ENCODE data around the gene CDC42SE2. TPM values are rescaled to one million over a fixed set of nuclear protein-coding genes. Genes with fewer than 3 reads are reported as not detected.

The CDC42SE2 gene
- total RNA-seq, 1 donor from 2014 or later, result 12.8 TPM

DNA sequence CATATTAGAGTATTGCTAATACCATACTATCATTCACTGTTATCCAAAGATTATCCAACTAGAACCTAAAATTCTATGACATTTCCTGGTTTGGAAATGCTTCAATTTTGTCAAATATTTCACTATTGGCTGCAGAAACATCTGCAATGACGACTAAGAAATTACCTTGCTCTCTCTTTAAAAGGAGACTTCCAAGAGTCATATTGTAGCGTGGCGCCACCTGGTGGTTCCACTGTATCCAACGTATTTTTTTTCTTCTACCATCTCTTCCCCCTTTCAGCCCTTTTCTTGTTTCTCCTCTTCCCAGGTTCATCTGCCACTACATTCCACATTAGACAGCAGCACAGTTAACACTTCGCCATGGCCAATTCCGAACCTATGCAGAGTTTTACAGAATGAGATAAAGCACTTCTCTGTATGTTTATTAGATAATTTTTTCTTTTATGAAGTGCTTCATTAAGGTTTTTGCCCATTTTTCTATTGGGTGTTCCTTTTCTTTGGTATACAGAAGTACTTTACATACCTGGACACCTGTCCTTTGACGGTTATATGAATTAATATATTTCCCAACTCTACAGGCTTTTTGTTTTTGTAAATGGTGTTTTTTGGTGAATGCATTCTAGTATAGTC lies 153.5 kb downstream of the CDC42SE2 start:
- no peaks in the 10 kb centered on the region for H3K27me3 ChIP-seq
- intact Hi-C loops (cut with DNase I), result loop anchor here (2.0 to 5.0 kb wide), 3 partner anchors 155 to 1515 kb away; partner anchors contain the start of genes CDC42SE2, CHSY3 and HINT1
- H3K4me3 ChIP-seq, result no peak overlapping the region
- no peak overlapping the region for H3K27ac ChIP-seq
- DNase-seq (ENCODE audit: low spot score in 2 of 2), result peak in 1 of 2 donors; percentile 79
- H3K4me1 ChIP-seq, result peaks cover 0 to 4% of the 10 kb centered on the region in 2 donors
- no peaks in the 10 kb centered on the region for H3K9me3 ChIP-seq
- H3K36me3 ChIP-seq, result peaks cover 0 to 2% of the 10 kb centered on the region in 2 donors
- TF ChIP-seq, protein P1, sequence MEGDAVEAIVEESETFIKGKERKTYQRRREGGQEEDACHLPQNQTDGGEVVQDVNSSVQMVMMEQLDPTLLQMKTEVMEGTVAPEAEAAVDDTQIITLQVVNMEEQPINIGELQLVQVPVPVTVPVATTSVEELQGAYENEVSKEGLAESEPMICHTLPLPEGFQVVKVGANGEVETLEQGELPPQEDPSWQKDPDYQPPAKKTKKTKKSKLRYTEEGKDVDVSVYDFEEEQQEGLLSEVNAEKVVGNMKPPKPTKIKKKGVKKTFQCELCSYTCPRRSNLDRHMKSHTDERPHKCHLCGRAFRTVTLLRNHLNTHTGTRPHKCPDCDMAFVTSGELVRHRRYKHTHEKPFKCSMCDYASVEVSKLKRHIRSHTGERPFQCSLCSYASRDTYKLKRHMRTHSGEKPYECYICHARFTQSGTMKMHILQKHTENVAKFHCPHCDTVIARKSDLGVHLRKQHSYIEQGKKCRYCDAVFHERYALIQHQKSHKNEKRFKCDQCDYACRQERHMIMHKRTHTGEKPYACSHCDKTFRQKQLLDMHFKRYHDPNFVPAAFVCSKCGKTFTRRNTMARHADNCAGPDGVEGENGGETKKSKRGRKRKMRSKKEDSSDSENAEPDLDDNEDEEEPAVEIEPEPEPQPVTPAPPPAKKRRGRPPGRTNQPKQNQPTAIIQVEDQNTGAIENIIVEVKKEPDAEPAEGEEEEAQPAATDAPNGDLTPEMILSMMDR (IDR thresholded peaks at IDR 0.05), result peak; percentile 56 to 85 (median 81)

DNA sequence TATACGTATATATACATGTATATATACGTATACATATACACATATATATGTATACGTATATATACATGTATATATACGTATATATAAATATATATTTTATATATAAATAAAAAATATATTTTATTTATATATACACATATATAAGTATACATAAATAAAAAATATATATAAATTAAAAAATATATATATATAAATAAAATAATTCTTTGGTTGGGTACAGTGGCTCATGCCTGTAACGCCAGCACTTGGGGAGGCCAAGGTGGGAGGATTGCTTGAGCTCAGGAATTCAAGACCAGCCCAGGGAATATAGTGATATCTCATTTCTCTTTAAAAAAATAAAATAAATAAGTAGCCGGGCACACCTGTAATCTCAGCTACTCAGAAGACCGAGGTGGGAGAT lies 155.0 kb downstream of the CDC42SE2 start:
- H3K27ac ChIP-seq, result no peak overlapping the region
- H3K4me1 ChIP-seq, result peaks cover 0 to 4% of the 10 kb centered on the region in 2 donors
- DNase-seq (ENCODE audit: low spot score in 2 of 2), result no peak
- intact Hi-C loops (cut with DNase I), result loop anchor here (5.0 kb wide), 2 partner anchors 157 to 1517 kb away; partner anchors contain the start of genes CDC42SE2 and CHSY3
- H3K4me3 ChIP-seq, result no peak overlapping the region
- no peaks in the 10 kb centered on the region for H3K27me3 ChIP-seq
- H3K9me3 ChIP-seq, result no peaks in the 10 kb centered on the region
- peaks cover 2 to 8% of the 10 kb centered on the region in 2 donors for H3K36me3 ChIP-seq
- TF ChIP-seq, protein P1 (IDR thresholded peaks at IDR 0.05), result no peak

DNA sequence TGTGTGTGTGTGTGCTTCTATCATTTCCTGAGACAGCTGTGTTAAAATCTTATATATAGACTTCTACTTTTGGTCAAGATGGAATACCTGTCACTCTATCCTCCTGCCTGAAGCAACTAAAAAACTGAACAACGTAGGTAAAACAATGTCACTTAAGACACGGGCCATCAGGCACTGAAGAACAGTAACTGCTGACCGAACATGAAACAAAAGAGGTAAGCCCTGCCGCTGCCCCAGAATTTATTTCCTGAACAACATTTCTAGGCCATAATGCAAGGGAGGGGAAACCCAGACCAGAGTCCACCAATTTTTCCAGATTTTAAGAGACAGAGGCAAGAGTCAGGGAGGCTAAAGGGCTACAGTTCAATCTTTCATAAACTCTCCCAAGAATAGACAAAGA lies 156.0 kb downstream of the CDC42SE2 start:
- H3K4me1 ChIP-seq, result peaks cover 0 to 4% of the 10 kb centered on the region in 2 donors
- no peak overlapping the region for H3K4me3 ChIP-seq
- H3K36me3 ChIP-seq, result peaks cover 2 to 14% of the 10 kb centered on the region in 2 donors
- intact Hi-C loops (cut with DNase I), result loop anchor here (5.0 to 10.0 kb wide), 3 partner anchors 158 to 1518 kb away; partner anchors contain the start of genes CDC42SE2 and CHSY3
- no peak for DNase-seq (ENCODE audit: low spot score in 2 of 2)
- H3K27ac ChIP-seq, result no peak overlapping the region
- H3K27me3 ChIP-seq, result no peaks in the 10 kb centered on the region
- TF ChIP-seq, protein P1 (IDR thresholded peaks at IDR 0.05), result no peak
- H3K9me3 ChIP-seq, result no peaks in the 10 kb centered on the region

DNA sequence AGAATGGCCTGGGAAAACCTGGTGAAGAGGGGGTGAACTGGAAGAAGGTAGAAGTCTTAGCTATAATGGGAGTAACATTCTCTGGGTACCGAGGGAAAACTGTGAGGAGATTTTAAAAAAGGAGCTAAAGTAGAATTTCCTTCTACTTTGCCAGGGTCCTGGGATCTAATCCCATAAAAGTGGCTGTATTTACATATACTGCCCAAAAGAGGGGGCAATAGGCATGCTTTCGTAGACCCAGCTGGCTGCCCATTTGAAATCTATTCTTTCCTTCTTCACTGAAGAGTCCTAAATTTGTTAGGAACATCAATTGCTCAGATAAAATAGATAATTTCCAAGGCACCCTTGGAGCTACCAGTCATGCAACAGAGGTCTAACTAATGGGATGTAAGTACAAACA lies 159.2 kb downstream of the CDC42SE2 start:
- Histone ChIP-seq H3K36me3 (peaks cover 0 to 29% of the 10 kb centered on the region in 2 donors), H3K27me3 (no peaks in the 10 kb centered on the region), H3K4me3 (no peak overlapping the region), H3K27ac (no peak overlapping the region), H3K9me3 (no peaks in the 10 kb centered on the region), H3K4me1 (no peaks in the 10 kb centered on the region)
- TF ChIP-seq, protein P1 (IDR thresholded peaks at IDR 0.05), result peak in 1 of 3 experiments; percentile 53
- intact Hi-C loops (cut with DNase I), result loop anchor here (10.0 kb wide), 1 partner anchor 582 kb away; no protein-coding TSS in a partner anchor
- no peak for DNase-seq (ENCODE audit: low spot score in 2 of 2)

DNA sequence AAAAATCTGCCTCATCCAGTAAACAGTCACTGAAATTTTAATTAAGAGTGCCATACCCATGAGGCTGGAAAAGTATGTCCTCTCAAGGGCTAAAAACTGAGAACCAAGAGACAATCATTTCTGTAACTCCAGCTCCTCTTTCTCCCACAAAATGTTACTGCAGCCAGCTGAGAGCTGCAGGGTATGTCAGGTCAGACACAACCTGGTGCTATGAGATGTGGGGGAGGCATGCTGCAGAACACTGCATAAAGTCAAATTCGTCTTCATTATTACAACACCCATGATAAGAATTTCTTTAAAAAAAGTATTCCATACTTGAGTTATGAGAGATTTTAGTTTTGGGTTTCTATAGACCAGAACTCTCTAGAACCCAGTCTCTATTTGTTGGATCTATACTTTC lies 162.2 kb downstream of the CDC42SE2 start:
- peaks cover 13 to 41% of the 10 kb centered on the region in 2 donors for H3K36me3 ChIP-seq
- H3K9me3 ChIP-seq, result no peaks in the 10 kb centered on the region
- no peak overlapping the region for H3K27ac ChIP-seq
- H3K4me3 ChIP-seq, result no peak overlapping the region
- no peaks in the 10 kb centered on the region for H3K27me3 ChIP-seq
- TF ChIP-seq, protein P1 (IDR thresholded peaks at IDR 0.05), result no peak
- intact Hi-C loops (cut with DNase I), result loop anchor here (10.0 kb wide), 1 partner anchor 579 kb away; no protein-coding TSS in a partner anchor
- H3K4me1 ChIP-seq, result no peaks in the 10 kb centered on the region
- DNase-seq (ENCODE audit: low spot score in 2 of 2), result no peak
